Activated T-cell treated with anti-CD3 and anti-CD28 coated beads for 48 hours (primary cell): ENCODE data around the gene CRCP.
"Not testable (repeated sequence)": the region's sequence is repeated elsewhere in the genome, so short reads cannot be mapped to it uniquely, and the experiment has no call there.

Experiments used
- DNase-seq: peaks from one replicate; pipeline ENCODE4 v3.0.0-alpha.2; 2020; ENCODE audit warnings: low read depth

CRCP gene

DNA sequence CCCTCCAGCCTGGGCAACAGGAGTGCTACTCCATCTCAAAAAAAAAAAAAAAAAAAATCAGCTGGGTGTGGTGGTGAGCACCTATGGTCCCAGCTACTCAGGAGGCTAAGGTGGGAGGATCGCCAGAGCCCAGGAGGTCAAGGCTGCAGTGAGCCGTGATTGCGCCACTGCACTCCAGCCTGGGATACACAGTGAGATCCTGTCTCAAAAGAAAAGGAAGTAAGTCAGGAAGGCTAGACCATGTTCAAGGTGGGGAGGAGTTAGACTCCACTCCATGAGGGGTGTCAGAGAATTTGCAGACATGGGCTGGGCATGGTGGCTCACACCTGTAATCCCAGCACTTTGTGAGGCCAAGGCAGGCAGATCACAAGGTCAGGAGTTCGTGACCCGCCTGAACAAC lies 6.2 kb upstream of the CRCP start:
- not testable (repeated sequence) for DNase-seq

DNA sequence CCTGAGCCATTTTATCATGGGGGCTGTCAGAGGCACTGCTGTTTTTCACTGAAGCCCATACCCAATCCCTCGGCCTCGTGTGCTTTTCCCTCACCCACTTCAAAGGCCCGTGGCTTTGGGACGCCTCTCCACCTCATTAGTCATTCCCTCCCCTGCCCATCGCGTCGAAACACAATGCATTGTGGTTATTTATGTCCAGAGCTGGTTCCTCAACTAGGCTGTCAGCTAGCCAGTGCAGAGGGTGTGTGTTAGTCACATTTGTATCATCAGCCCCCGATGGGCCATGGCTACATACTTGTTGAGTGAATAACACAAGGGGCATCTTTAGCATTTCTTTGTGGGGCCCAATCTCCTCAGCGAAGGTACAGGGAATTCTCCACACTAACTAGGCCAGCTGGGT lies 3.8 kb upstream of the CRCP start:
- no peak for DNase-seq

DNA sequence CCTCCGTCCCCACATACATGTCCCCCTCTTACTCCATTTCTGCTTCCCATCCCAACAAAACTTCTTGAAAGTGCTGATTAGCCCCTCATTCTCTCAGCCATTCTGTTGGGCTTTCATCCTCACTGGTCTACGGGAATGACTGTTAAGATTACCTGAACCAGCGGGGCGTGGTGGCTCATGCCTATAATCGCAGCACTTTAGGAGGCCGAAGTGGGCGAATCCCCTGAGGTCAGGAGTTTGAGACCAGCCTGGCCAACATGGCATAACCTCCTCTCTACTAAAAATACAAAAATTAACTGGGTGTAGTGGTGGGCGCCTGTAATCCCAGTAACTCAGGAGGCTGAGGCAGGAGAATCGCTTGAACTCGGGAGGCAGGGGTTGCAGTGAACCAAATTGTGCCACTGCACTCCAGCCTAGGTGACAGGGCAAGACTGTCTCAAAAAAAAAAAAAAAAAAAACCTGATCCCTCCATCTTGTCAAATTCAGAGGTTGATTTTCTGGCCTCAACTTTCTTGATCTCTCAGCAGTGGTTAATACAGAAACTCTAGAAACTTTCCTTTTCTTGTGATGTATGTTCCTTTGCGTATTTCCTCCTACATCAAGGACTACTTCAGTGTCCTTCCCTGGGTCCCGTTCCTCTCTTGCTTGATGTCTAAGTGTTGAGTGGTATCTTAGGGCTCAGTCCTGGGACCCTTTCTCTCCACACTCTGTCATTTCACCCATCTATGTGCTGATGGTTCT lies 2.2 kb downstream of the CRCP start:
- not testable (repeated sequence) for DNase-seq

DNA sequence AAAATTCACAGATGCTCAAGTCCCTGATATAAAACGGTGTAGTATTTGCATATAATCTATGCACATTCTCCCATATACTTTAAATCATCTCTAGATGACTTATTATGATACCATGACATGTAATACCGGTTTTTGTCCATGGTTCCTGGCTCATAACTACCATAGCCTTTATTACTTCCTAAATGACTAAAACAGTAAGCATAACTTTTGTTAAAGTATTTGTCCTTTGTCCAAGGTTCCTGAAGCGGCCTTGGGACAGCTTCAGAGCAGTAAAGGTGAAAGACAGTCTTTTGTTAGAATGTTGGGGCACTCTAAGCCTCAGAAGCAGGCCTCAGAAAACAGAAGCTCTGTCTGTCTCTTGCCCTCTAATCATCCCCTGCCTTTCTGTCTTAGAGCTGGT lies 4.0 kb downstream of the CRCP start:
- no peak for DNase-seq

DNA sequence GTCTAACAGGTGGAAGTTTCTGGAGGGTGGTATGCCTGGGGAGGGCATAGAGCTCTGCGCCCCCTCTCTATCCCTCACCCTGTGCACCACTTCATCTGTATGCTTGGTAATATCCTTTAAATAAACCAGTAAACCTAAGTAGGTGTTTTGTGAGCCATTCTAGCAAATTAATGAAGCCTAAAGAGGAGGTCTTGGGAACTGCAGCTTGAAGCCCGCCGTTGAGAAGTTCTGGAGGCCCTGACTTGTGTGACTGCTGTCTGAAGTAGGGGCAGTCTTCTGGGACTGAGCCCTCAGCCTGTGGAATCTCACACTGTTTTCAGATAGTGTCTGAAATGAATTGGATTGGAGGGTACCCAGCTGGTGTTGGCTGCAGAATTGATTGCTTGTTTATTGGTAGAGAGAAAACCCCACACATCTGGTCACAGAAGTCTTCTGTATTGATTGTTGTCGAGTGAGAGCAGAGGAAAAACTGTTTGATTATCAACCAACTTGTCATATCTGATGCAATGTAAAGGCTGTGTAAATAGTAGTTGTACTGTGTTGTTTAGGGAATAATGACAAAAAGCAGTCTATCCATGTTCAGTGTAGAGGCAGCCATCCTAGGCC lies 4.7 kb downstream of the CRCP start:
- no peak for DNase-seq

DNA sequence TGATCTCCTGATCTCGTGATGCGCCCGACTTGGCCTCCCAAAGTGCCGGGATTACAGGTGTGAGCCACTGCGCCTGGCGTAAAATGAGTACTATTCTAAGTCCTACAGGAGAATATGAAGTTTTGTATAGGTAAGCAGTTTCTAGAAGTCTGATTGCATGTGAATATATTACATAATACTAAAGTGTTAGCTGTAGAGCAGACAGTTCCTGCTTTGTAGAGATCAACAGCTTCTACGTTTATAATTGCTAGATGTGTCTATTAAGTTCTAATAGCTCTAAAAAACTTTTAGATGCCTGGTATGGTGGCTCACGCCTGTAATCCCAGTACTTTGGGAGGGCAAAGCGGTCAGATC lies 8.5 kb downstream of the CRCP start:
- DNase-seq = no peak

DNA sequence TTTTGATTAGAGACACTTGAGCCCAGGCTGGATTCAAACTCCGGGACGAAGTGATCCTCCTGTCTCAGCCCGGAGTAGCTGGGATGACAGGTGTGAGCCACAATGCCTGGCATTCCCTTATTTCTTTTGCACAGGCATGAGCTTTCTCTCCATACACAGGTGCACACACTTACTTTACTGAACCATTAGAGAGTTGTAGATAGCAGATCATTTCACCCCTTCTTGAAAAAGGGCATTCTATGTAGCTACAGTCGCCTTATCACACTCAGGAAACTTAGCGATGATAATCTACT lies 9.9 kb downstream of the CRCP start:
- DNase-seq = not testable (repeated sequence)

DNA sequence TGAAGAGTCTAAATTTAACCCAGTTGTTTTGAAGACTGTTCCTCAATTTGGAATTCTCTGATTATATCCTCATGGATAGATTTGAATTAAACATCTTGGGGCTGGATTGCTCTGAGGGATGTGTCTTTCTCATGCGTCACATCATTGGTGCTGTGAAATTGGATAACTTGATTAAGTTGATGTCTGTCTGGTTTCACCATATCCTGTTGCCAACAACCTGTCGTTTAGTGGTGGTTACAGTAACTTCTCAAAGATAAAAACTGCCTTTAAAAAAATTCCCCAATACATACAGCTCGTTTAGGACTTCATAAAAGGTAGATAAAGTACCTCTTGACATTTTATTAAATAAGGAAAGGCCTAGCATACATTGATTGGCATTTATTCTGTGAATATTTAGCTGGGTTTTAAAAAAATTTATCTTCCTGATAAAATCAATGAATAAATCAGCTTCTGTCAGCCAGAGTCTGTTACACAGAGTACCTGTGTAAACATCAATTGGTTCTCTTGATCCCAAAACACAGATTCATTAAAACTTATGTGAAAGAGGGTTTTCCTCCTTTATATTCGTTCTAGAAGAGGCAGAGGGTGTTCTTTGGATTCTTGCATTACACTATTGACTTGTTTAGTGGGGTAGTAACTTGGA lies 10.5 kb downstream of the CRCP start:
- DNase-seq = no peak

DNA sequence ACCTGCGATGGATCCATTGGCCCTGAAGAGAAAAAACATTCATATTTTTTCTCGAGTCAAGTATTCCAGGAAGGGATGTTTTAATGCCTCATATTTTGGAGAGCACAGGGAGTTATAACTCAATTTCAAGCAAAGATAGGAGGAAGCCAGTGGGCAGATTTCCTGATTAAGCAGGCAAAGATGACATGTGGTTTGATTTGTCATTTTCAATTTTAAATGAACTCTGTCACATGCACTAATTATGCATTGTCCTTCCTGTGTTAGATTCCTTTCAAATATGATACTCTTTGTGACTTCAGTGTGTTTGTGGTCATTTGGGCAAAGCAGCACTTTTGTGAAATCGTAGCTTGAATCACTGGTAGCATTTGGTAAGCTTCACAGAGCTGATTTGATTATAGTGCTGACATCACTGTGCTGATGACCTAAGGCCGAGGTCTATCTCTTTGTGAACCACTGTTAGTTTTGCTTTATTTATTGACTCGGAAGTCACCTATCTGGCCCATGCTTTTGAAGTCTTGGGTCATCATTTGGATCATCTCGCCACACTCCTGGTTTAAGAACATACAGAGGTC lies 11.2 kb downstream of the CRCP start:
- not testable (repeated sequence) for DNase-seq

DNA sequence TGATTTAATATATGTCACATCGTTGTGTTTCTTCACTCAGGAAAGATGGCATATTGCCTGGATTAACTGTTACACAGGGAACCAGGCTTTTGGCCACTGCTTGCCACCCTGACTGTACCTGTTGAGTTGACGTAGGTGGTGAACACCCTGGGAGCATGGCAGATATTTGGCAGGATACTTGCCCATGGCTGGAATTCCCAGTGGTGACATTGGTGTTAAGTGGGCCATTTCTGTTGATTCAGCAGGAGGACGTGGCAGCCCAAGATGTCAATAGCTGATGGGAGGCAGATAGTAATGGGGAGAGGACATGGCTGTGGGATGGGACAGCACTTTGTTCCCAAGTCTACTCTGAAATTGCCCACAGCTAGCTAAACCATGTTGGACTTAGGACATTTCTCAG lies 12.5 kb downstream of the CRCP start:
- not testable (repeated sequence) for DNase-seq

DNA sequence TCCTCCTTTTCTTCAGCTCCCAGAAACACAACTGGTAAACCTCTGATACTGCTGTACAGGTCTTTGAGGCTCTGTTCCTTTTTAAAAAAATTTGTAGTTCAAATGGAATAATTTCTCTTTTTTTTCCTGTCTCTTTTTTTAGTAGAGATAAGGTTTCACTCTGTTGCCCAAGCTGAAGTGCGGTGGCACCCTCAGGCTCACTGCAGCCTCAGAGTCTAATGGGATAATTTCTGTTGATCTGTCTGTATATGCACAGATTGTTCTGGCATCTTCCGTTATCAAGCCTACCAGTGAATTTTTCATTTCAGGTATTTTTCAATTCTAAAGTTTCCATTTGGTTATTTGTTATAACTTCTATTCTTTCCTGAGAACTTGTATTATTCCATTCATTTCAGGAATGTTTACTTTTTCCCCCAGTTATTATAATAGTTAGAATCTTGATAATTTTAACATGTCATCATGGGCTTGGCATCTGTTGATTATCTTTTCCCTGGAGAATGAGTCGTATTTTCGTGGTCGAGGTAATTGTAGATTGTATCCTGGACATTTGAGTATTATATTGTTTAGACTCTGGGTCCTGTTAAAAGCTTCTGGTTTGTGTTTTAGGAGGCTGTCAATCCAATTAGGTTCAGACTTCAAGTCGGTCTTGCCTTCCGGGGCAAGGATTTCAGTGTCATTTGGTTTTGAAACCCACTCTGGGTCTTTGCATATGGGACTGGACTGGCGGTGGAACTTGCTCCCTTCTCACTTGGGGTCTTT lies 24.5 kb downstream of the CRCP start:
- DNase-seq = no peak

DNA sequence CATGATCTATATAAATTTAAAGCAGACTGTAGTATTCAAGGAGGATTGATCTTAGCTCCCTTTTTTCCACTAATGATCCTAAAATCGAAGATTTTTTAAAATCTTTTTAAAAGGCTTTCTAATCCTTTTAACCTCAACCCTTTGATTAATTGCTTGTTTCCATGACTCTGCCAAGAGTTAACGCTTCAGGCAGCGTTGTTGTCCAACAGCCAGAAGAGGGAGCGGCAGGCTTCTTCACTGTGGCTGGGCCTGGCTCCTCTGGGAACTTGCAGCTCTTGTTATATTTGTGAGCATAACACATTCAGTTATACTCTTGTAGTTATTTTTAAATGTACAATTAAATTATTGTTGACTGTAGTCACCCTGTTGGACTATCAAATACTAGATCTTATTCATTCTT lies 26.3 kb downstream of the CRCP start:
- DNase-seq = no peak

DNA sequence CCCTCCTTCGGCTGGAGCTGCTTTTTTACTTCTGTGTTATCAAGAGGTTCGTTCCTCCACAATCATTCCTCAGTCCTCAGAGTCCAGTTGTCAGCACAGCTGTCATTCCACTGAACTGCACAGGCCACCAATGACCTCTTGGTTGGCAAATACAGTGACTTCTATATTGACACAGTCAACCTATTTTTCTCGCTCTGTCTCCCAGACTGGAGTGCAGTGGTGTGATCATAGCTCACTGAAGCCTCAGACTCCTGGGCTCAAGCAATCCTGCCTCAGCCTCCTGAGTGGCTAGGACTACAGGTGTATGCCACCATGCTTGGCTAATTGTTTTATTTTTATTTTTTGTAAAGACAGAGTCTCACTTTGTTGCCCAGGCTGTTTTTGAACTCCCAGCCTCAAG lies 27.7 kb downstream of the CRCP start:
- no peak for DNase-seq

DNA sequence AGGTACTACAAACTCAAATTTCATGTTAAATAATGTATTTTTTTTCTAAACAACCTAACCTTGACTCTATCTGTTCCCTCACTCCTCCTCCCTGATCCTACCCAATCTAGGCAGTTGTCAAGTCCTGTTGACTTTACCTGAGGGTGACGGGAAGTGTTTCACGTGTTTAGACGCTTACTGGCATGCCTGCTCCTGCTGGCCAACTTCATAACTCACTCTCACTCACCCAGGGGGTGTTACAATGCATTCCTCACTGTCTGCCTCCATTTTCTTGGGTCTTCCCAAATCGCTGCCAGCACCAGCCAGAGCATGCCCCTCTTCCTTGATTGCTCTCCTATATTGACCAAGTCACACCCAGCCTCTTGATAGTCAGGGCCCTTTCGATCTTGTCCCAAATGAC lies 28.3 kb downstream of the CRCP start:
- no peak for DNase-seq

DNA sequence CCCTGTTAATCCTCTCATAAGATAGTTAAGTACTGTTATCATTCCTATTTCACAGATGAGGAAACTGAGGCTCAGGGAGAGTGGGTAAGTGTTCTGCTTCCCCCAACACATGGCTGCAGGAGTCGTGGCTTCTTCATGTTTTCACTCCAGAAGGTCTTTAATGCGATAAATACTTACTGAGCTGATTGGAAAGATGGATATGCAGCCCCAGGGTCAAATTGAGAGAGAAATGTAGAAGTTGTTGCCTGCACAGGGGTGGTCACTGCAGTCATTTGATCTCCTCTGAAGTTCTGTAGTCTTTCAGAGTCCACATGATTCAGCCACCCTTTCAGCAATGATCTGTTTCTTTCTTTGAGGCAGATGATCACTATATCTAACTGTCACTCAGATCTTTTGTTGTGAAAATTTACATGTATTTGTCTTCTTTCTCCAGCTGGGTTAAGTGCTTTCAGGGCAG lies 29.3 kb downstream of the CRCP start:
- no peak for DNase-seq

DNA sequence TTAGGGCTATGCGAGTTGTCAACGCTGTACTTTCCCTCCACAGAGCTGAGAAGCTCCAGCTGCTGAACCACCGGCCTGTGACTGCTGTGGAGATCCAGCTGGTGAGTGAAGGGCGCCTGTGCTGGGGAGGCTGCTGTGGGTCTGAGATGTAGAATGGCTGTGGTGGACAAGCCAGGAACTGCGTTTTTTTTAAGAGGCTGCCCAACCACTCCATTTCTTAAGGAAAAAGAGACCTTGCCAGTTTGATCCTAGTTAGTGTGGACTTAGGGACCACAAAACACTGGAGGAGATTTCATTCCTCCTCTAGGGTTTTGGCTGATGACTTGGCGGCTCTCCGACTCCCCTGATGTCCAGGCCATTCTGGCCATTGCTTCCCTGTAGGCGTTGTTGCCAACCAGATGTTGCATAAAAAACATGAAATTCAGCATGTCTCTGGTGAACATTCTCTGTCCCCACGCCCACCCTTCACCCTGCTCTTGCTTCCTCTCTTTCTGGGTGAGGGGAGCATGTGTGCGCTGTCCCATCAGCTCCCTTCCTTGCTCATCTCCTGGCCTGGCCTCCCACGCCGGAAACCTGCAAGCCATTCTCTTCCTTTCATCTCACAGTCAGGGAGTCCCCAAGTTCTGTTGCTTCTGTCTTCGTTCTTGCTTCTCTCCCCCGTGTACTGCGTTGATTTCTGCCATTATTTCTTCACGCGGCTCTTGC lies 30.9 kb downstream of the CRCP start:
- no peak for DNase-seq

DNA sequence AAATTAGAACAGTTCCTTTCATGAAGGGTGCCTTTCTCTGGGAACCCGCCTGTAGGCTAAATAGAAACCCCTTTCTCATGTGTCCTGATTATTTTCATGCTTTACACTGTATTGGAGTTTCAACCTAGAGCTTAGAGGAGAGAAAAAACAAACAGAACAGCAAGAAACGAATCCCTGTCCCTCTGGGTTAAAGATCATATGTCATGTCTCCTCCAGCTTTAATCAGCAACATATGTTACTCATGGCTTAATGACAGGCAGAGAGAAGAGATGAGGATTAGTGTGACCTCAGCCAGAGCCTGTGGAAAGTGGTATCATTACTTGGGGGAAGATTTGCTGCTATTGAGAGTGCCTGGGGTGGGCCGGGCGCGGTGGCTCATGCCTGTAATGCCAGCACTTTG lies 32.1 kb downstream of the CRCP start:
- DNase-seq = no peak

DNA sequence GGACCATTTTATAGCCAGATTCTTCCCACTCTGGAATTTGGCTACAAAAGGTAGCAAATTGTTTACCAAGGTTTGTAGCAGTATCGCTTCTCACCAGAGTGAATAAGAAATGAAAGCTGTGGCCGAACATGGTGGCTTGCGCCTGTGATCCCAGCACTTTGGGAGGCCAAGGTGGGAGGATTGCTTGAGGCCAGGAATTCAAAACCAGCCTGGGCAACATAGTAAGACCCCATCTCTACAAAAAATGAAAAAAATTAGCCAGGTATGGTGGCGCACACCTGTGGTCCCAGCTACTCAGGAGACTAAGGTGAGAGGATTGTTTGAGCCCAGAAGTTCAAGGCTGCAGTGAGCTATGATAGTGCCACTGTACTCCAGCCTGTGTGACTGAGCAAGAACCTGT lies 33.0 kb downstream of the CRCP start:
- DNase-seq = not testable (repeated sequence)

DNA sequence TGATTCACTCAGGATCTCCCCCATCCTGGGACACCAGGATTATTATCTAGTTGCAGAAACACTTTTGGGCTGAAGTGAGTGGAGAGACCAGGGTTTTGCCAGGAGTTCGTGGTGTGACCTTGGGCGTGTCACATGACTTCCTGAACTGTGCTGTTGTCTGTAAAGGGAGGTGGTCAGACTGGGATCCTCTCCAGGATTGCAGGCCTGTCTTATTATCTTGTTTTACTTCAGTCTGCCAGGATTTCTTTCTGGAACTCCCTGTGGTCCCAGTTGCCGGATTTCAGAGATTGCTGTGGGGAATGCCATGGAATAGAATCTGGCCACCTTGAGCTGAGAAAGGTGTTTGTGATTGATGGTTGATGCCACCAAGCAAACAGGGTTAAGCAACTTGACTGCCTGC lies 35.8 kb downstream of the CRCP start:
- no peak for DNase-seq

DNA sequence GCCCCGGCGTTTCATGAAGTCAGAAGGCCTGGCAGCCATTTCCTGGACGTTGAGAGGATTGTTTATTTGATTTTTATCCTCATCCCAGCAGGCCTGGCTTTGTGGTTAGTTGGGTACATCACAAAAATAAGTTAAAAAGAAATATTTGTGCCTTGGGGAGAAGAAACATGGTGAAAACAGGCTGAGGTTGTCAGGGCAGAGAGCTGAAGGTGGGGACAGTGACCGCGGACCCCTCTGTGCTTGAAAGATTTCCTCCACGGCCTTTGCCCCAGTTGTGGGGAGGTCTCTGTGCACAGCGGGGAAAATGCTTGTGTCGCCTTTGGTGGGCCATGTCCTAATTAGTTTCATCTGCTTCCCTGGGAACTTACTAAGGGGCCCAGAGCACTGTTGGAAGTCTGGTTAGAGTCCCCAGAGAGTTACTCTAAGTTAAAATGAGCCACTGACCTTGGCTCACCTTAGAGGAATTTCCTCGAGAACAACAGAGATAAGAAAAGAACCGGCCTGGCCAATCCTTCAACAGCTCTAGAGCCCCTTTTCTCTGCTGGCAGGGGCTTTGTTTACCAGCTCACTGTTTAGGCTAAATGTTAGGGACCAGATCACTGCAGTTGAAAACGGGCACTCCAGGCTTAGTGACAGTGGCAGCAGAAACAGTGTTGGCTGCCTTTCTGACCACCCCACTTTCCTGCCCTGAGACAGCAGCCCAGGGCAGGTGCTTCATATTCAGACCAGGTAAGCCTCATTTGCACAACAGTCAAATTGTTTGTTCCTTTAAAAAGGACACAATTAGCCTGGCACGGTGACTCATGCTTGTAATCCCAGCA lies 37.9 kb downstream of the CRCP start:
- DNase-seq = no peak

DNA sequence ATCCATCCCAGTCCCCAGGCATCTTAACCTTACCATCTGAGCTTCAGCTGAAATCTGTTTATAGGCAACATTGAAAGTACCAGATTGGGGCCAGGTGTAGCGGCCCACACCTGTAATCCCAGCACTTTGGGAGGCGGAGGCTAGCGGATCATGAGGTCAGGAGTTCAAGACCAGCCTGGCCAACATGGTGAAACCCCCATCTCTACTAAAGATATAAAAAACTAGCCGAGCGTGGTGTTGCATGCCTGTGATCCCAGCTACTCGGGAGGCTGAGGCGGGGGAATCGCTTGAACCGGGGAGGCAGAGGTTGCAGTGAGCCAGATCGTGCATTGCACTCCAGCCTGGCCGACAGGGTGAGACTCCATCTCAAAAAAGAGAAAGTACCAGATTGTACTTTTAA lies 39.0 kb downstream of the CRCP start:
- no peak for DNase-seq
